Lower leg skin (tissue), 3 donors: Measurements from ENCODE around the gene PPP4R2.

Source experiments
- POLR2A ChIP-seq, 2 donors: fragments of 450-650 bp; IDR thresholded peaks; one replicate each; pipeline ENCODE4 v1.6.1; 2016 to 2017; ENCODE audit warnings: antibody characterized with exemption in 2 of 2, mild to moderate bottlenecking in 1 of 2, moderate library complexity in 1 of 2
- TF ChIP-seq, protein P1 (sequence below), 3 donors: fragments of 450-650 bp; IDR thresholded peaks; one replicate each; pipeline ENCODE4 v1.5.1; 2016; ENCODE audit warnings: antibody characterized with exemption in 3 of 3, mild to moderate bottlenecking in 3 of 3, moderate library complexity in 2 of 3

DNA sequence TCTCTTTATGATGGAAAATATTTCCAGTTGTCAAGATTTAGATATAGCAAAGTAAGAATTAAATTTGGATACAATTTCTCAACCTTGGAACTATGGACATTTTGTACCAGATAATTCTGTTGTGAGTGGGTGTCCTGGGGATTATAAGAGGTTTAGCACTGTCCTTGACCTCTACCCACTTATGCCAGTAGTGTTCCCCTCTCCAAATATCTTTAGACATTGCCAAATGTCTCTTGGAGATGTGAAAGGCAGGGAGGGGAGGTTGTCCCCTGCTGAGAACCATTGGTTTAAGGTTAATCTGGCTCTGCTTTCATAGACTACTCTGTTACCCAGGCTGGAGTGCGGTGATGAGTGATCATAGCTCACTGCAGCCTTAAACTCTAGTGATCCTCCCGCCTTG is 64.8 kb downstream of the PPP4R2 start, which contains the start of gene EBLN2:
- TF ChIP-seq, protein P1, sequence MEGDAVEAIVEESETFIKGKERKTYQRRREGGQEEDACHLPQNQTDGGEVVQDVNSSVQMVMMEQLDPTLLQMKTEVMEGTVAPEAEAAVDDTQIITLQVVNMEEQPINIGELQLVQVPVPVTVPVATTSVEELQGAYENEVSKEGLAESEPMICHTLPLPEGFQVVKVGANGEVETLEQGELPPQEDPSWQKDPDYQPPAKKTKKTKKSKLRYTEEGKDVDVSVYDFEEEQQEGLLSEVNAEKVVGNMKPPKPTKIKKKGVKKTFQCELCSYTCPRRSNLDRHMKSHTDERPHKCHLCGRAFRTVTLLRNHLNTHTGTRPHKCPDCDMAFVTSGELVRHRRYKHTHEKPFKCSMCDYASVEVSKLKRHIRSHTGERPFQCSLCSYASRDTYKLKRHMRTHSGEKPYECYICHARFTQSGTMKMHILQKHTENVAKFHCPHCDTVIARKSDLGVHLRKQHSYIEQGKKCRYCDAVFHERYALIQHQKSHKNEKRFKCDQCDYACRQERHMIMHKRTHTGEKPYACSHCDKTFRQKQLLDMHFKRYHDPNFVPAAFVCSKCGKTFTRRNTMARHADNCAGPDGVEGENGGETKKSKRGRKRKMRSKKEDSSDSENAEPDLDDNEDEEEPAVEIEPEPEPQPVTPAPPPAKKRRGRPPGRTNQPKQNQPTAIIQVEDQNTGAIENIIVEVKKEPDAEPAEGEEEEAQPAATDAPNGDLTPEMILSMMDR (IDR thresholded peaks at IDR 0.05), result no peak
- no peak for TF ChIP-seq POLR2A (IDR thresholded peaks at IDR 0.05)
